Dermis blood vessel endothelial cell (primary cell): ENCODE data around the gene BYSL. TPM values are rescaled to one million over a fixed set of nuclear protein-coding genes. Genes with fewer than 3 reads are reported as not detected.

ENCODE experiments used
- DNase-seq: peaks from one replicate; pipeline ENCODE4 v3.0.0; 2010
- total RNA-seq: library from RNA; depleted of rRNA; stranded (reverse); fragments of >200 nt; gene quantifications from 2 replicates; pipeline ENCODE4 v1.2.3, GENCODE V29; 2014

The BYSL gene, protein sequence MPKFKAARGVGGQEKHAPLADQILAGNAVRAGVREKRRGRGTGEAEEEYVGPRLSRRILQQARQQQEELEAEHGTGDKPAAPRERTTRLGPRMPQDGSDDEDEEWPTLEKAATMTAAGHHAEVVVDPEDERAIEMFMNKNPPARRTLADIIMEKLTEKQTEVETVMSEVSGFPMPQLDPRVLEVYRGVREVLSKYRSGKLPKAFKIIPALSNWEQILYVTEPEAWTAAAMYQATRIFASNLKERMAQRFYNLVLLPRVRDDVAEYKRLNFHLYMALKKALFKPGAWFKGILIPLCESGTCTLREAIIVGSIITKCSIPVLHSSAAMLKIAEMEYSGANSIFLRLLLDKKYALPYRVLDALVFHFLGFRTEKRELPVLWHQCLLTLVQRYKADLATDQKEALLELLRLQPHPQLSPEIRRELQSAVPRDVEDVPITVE
- 15.8 and 22.1 TPM in 2 replicates for total RNA-seq

DNA sequence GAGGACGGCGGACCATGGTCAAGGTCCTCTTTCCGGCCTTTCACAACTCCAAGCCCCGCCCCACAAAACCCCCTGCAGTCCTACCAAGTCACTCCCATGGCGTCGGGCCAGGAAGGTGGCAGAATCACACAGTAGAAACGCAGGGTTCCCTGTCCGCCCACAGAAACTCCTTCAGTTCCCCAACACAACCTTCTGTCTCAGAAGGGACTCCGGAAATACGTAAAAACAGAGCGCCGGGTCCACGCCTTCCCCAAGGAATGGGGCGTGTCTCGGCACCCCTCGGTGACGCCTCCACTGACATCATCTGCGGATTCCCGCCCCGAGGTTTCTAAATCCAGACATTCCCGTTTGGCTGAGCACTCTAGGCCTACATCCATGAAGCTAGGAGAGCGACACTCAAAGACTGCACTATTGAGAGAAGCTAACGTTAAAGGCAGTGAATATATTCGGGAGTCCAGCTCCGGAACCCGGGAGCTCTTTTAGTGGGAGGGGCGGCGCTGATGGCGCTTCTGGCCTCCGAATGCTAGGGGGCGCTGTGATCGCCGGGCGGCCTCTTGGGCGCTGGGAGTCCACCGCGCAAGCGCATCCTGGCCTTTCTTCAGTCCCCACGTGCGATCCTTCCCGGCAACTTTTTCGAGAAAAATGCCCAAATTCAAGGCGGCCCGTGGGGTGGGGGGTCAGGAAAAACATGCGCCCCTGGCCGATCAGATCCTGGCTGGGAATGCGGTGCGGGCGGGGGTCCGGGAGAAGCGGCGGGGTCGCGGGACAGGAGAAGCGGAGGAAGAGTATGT lies at the start of gene BYSL, which contains the start of gene MED20:
TSS of gene BYSL (plus strand) at position 579 of the 791 bp plus-strand sequence. CDS start at position 643, 64 bp downstream.
TSS of gene MED20 (minus strand) at position 219 of the 791 bp plus-strand sequence. CDS start at position 98, 121 bp downstream.
- DNase-seq, result peak; percentile 97

GRCh38 chr6:41871691-41872090 lies 49.6 kb upstream of the BYSL start:
- no peak for DNase-seq

DNA sequence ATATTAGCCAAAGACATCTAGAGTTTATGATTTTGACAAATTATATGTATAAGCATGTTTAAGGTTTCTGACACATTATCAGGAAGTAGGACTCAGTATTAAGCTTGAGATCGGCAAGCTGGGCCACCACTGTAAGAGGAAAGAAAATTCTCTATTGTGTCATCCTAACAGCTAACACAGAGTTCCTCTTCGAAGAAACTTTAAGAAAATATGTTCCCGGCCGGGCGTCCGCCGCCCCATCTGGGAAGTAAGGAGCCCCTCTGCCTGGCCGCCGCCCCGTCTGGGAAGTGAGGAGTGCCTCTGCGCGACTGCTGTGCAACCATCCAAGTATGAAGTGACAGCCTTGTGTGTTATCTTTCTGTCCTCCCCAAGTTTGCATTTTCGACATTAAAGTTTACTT lies 49.2 kb upstream of the BYSL start:
- no peak for DNase-seq

DNA sequence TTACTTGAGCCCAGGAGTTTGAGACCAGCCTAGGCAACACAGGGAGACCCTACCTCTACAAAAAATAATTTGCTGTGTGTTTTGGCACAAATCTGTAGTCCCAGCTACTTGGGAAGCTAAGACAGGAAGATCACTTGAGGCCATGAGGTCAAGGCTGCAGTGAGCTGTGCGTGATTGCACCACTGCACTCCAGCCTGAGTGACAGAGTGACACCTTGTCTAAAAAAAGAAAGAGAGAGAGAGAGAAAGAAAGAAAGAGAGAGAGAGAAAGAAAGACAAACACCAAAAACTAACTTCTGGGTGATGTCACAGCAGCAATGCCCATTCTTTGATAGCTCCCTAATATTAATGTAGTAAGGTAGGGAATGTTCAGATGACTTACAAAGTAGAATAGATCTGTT lies 46.6 kb upstream of the BYSL start:
- DNase-seq, result no peak

DNA sequence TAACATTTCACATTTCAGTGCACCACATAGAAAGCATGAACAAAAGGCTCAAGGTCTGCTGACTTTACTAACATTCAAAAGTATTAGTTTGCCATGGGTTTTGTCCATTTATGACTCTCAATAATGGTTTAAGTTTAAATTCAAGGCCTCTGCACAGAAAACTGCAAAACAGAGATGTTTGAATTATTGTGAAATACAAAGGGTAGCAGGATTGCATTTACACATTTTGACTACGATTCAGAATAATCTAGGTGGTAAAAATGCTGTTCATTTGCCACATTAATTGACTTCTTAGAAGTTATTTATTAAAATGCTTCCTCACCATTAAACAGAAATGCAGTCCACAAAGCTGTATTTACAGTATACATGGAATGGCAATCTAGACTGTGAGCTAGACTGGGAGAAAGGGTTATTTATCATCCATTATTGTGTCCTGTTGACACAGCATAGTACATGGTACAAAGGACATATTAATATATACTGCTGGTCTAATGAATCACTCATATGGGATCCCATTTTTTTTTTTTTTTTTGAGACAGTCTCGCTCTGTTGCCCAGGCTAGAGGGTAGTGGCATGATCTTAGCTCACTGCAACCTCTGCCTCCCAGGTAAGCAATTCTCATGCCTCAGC lies 44.1 kb upstream of the BYSL start:
- no peak for DNase-seq

DNA sequence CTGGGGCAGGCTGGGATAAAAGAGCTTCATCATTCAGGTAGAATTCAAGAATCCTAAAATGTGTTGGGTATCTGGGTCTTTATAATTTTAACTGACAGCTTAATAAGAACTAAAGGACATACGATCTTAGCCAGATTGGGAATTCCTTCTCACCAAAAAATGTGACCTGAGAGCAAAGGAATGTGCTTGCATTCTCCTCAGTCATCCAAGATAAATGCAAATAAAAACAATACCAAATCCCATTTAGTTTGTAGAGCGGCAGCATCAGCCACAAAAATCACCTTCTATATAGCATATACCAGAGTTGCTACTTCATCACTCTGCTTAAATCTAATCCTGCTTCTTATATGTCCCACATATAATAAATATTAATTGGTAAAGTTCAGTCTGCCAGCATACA lies 43.1 kb upstream of the BYSL start:
- DNase-seq, result no peak

- no peak for DNase-seq
Observed at GRCh38 chr6:41878961-41879405, 42.3 kb upstream of the BYSL start.

- DNase-seq, result no peak
Observed at GRCh38 chr6:41881506-41881905, 39.8 kb upstream of the BYSL start.

GRCh38 chr6:41884957-41885356 lies 36.3 kb upstream of the BYSL start:
- DNase-seq, result no peak

GRCh38 chr6:41885930-41886329 lies 35.4 kb upstream of the BYSL start:
- DNase-seq, result no peak

GRCh38 chr6:41887331-41887751 lies 34.0 kb upstream of the BYSL start:
- DNase-seq, result no peak

DNA sequence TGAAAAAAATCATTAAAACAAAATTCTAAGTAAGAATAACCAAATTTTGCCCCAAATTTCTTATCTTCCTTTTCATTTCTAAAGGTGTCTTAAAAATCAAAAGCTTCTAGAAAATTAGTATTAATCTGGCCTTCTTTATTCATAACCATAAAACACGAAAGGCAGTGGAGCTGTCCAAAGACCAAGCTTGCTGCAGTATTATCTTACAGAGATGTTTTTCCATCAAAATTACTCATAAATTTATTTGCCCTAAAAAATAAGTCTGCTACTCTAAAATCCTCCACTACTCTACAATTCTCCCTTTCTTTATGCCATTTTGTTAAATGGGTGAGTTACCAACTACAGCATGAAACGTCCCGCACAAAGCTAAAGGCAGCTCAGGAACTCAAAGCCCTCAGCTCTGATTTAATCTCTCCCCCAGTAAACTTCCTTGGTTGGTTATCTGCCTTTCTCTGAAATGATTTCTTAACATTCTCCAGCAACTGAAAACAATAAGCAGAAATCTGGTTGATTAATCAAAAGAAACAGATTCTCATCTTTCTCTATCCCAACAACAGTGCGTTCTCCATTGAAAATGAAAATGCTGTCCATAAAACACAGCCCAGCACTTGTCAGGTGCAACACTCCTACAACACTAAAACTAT lies 28.3 kb upstream of the BYSL start:
- no peak for DNase-seq

DNA sequence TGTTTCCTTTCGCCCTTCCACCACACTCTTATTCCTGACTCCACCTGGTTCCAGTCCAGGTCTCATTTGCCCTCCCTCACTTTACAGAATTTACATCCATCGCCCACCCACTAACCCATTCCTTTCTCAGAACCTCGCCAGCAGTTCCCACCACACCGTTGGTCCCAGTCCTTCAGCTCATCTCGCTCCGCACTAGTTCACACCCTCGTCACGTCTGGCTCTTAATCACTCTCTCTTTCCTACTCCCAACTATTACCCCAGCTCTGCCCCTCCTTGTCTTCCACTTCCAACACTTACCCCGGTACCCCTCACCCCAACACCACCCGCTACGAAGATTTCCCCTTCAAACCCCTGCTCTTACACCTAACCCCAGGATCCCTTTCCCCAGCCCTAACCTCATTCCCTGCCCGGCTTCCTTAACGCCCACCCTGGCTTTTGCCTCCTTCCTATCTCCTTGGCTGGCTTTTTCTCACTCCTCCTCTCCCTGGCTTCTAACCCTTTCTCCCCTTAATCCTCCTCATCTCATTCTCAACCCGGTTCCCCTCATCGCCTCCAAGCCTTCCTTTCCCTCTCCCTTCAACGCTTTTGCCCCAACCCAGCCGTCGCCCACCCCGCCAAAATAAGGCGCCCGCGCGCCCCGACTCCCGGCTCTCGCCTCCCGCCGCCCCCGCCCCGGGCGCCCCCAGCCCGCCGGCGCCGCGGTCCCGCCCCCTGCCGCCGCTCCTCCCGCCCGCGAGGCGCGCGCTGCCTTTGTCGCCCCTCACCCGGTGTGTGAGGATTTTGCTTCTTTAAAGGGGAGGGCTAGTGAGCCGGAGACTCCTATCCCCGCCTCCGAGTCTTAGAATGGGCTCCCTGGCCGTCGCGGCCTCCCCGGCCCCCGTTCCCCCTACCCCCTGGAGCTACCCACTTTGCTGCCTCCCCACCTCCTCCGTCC lies 26.7 kb upstream of the BYSL start:
- DNase-seq, result peak; percentile 22

- peak; percentile 92 for DNase-seq
Observed at GRCh38 chr6:41895300-41896233, 25.7 kb upstream of the BYSL start, which contains the start of gene USP49. Gene USP49, minus strand, starts transcription at chr6:41895375. Its CDS starts 88,392 bp downstream, at chr6:41806983.

DNA sequence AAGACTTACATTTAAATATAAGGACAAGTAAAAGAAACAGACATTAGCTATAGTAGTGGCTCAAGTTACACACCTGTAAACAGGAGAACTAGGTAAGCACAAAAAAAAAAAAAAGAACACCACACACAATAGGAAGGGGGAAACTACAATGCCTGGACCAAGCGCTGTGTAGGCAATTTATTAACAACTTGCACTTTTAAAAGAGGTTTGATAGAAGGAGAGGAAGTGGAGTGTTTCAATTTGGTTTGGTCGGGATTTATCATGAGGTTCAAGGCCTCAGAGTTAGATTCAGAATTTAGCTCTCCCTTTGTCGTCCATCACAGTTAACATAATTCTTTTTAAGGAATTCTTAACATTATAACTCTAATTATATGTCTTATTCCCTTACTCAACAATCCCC lies 25.0 kb upstream of the BYSL start:
- DNase-seq, result no peak

- no peak for DNase-seq
Observed at GRCh38 chr6:41900861-41901260, 20.4 kb upstream of the BYSL start.

DNA sequence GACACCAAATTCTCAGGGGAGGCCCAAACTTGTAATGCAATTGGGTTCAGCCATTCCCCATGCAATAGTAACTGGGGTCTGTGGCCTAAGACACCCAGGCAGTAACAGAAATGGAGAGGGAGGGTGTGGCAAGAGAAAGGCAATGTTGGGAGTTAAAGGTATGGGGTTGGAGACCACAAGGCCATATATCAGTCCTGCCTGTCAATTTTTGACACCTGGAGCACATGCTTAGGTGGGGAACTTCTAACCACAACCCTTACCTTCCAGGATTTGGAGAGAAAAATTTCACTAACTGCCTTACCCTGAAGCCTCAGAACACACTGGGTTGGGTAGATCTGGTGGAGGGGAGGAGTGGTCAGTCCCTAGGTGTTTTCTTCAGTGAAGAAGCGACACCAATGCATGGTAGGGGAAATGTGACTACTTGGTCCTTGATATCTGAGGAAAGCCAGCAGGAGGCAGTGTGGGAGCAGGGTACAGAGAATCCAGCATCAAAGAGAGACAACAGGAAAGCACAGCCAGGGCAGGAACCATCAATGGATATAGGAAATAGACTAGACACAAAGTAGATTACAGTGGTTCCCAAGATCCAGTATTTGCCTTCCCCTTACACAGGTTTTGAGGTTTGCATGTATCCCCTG lies 19.3 kb upstream of the BYSL start:
- DNase-seq, result peak; percentile 57

GRCh38 chr6:41909727-41910126 lies 11.6 kb upstream of the BYSL start:
- DNase-seq, result no peak

GRCh38 chr6:41914343-41914742 lies 7.0 kb upstream of the BYSL start:
- DNase-seq, result no peak
